ENCODE data around the gene CAMSAP2.

CAMSAP2 gene

GRCh38 chr1:200837931-200838571, 99.4 kb downstream of the CAMSAP2 start:
- DNase-seq (ENCODE audit: insufficient read length, low spot score) = no peak
- peak; percentile 65 for TF ChIP-seq CTCF (IDR thresholded peaks at IDR 0.05; ENCODE audit: insufficient read depth, missing control alignments)
- peak; percentile 93 for FAIRE-seq

GRCh38 chr1:200838676-200839445, 100.2 kb downstream of the CAMSAP2 start:
- FAIRE-seq (no peak), DNase-seq (ENCODE audit: insufficient read length, low spot score) (no peak)
- TF ChIP-seq CTCF (IDR thresholded peaks at IDR 0.05; ENCODE audit: insufficient read depth, missing control alignments) = no peak

- FAIRE-seq (peak; percentile 66), DNase-seq (ENCODE audit: insufficient read length, low spot score) (no peak)
- no peak for TF ChIP-seq CTCF (IDR thresholded peaks at IDR 0.05; ENCODE audit: insufficient read depth, missing control alignments)
Observed at GRCh38 chr1:200845360-200845759, 106.7 kb downstream of the CAMSAP2 start.

- TF ChIP-seq CTCF (IDR thresholded peaks at IDR 0.05; ENCODE audit: insufficient read depth, missing control alignments) = no peak
- DNase-seq (ENCODE audit: insufficient read length, low spot score) (no peak), FAIRE-seq (peak; percentile 68)
Observed at GRCh38 chr1:200846398-200846797, 107.7 kb downstream of the CAMSAP2 start.

- TF ChIP-seq CTCF (IDR thresholded peaks at IDR 0.05; ENCODE audit: insufficient read depth, missing control alignments) = no peak
- DNase-seq (ENCODE audit: insufficient read length, low spot score) = no peak
- no peak for FAIRE-seq
Observed at GRCh38 chr1:200849430-200849829, 110.7 kb downstream of the CAMSAP2 start.

GRCh38 chr1:200850554-200850953, 111.9 kb downstream of the CAMSAP2 start:
- FAIRE-seq (peak; percentile 88), DNase-seq (ENCODE audit: insufficient read length, low spot score) (no peak)

More at GRCh38 chr1:200850554-200850953, 111.9 kb downstream of the CAMSAP2 start:
- TF ChIP-seq CTCF (IDR thresholded peaks at IDR 0.05; ENCODE audit: insufficient read depth, missing control alignments) = no peak

Measured in D721Med (cell line).